ENCODE results near the gene ABCC1.
"Not testable (repeated sequence)": the region's sequence is repeated elsewhere in the genome, so short reads cannot be mapped to it uniquely, and the experiment has no call there.

ABCC1 gene

DNA sequence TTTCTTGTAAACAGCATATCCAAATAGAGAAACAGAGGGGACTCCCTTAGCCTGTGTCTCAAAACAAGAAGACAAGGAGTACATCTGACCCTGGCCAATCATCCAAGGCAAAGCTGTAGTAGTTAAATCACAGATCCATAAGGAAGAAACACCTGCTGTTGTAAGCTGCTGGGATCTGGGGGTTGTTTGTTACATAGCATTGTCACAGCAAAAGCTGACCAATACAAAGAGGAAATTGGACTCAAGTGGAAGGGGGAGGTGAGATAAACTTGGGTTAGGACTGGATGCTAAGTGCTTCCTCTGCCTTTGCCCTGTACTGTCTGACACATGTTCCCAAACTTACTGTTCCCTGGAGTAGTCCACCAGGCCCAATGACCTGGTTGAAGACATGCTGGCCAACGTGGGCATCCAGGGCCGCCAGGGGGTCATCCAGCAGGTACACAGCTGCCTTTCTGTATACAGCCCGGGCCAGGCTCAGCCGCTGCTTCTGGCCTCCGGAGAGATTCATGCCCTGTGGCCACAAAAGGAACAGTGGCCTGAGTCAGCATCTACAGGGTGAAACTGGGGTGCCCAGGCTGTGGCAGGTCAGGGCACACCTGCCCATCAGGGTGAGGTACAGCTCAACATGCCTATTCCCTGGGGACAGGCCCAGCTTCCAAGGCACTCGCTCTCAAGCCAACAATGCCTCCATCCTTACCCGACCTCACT, 229.2 kb downstream of the ABCC1 start:
- DNase-seq (ENCODE audit: low read depth in 3 of 3, low spot score in 1 of 3), result no peak

DNA sequence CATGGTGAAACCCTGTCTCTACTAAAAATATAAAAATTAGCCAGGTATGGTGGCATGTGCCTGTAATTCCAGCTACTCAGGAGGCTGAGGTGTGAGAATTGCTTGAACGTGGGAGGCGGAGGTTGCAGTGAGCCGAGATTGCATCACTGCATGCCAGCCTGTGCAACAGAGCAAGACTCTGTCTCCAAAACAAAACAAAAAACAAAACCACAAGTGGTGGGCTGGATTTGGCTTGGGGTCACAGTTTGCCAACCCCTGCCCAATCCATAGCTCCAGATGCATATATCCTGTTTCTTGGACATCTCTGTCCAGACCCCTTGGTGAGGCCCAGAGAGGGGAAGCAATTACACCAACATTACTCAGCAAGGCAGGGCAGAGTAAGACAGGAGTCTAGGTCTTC, 232.3 kb downstream of the ABCC1 start:
- not testable (repeated sequence) for DNase-seq (ENCODE audit: low read depth in 3 of 3, low spot score in 1 of 3)

DNA sequence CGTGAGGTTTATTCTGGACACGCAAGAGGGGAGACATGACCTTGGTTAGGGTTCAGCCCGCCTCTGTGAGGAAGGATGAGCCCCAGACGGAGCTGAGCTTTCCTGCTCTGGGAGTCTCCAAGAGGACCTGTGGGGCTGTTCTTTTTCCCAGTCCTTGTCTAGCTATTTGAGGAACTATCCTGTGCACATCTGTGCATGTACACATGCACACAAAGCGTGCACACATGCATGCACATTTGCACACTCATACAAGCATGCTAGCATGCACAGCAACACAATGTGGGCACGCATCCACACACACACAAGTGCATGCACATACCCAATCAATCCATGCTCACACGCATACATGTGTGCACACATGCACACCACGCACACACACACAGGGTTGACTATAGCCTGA, 233.5 kb downstream of the ABCC1 start:
- no peak for DNase-seq (ENCODE audit: low read depth in 3 of 3, low spot score in 1 of 3)

- DNase-seq (ENCODE audit: low read depth in 3 of 3, low spot score in 1 of 3), result no peak
These were observed 234.1 kb downstream of the ABCC1 start for GRCh38 chr16:16183562-16183961.

GRCh38 chr16:16184594-16184993, 235.2 kb downstream of the ABCC1 start:
- no peak for DNase-seq (ENCODE audit: low read depth in 3 of 3, low spot score in 1 of 3)

GRCh38 chr16:16185095-16185494, 235.7 kb downstream of the ABCC1 start:
- DNase-seq (ENCODE audit: low read depth in 3 of 3, low spot score in 1 of 3), result no peak

DNA sequence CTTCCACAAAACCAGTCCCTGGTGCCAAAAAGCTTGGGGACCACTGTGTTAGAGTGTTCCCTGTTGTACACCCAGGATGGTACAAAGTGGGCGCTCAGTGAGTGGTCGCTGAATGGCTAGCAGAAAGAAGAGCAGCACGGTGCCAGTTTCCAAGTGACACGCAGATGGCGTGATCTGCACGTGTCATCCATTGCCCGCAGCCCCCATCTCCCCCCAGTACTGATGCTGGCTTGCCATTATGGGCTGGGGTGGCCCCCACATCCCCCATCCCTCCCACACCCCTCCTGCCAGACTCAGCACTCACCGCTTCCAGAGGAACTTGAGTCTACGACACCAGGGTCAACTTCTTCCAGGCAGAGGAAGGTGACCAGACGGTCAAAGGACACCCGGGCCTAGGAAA, 237.4 kb downstream of the ABCC1 start:
- DNase-seq (ENCODE audit: low read depth in 3 of 3, low spot score in 1 of 3), result no peak

DNA sequence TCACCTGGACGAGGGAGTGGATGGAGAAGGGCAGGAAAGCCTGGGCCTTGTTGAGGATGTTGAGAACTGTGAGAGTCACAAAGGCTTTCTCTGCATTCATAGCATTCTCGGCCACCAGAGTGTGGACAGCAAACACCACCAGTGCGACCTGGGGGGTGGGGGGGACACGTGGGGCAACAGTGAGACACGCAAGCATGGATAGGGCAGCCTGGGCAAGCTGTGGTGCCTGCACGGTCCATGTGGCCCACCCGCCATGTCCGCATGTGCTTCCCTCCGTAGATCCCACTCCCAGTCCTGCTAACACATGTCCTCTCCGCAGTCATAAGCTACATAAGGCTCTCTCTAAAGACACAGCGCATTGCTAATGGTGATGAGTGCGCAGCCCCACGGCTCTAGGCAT, 239.4 kb downstream of the ABCC1 start:
- DNase-seq (ENCODE audit: low read depth in 3 of 3, low spot score in 1 of 3), result no peak

DNA sequence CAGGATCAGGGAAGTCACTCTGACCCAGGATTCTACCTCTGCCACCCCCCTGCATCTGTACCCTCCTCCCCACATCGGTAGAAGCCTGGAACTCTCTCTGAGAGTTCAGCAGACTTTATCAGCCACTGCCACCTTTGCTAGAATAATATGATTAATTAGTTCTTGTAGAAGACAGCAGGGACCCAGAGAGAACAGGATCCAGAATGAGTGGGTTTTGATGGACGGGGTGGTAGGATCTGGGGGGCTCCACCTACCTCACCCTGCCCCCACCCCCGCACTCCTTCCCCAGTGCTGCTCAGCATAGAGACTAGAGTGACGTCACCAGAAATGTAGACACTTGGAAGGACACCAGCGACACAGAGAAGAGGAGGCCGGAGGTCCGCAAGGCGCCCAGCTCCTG, 240.4 kb downstream of the ABCC1 start:
- no peak for DNase-seq (ENCODE audit: low read depth in 3 of 3, low spot score in 1 of 3)

DNA sequence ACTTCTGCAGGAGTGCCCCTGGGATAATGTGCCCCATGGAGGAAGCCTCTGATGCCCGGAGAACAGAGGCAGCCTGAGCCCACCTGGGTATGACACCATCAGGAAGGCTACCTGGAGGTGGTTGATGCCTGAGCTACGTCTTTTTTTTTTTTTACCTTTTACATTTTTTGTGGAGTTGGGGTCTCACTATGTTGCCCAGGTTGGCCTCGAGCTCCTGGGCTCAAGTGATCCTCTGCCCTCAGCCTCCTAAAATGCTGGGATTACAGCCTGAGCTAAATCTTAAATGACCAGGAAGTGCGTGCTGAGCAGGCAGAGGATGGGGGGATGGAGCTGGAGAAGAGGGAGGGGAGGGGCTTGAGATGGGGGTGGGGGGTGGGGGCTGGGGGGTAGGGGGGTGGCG, 241.1 kb downstream of the ABCC1 start:
- DNase-seq (ENCODE audit: low read depth in 3 of 3, low spot score in 1 of 3), result no peak

GRCh38 chr16:16190966-16191365, 241.6 kb downstream of the ABCC1 start:
- DNase-seq (ENCODE audit: low read depth in 3 of 3, low spot score in 1 of 3), result not testable (repeated sequence)

- no peak for DNase-seq (ENCODE audit: low read depth in 3 of 3, low spot score in 1 of 3)
These were observed 242.2 kb downstream of the ABCC1 start for GRCh38 chr16:16191493-16192167.

Data from stimulated activated CD4-positive, alpha-beta T cell treated with anti-CD3 and anti-CD28 coated beads, TNF-alpha, amount 100 ng/mL, for 1 hour (primary cell).